Hepatic stellate cell (primary cell): ENCODE results near the gene MIEF1.

Source experiments
- DNase-seq: peaks from one replicate; pipeline ENCODE4 v3.0.0; 2011; ENCODE audit warnings: low spot score

MIEF1 gene

GRCh38 chr22:39470451-39471291, 31.4 kb upstream of the MIEF1 start:
- DNase-seq, result no peak

DNA sequence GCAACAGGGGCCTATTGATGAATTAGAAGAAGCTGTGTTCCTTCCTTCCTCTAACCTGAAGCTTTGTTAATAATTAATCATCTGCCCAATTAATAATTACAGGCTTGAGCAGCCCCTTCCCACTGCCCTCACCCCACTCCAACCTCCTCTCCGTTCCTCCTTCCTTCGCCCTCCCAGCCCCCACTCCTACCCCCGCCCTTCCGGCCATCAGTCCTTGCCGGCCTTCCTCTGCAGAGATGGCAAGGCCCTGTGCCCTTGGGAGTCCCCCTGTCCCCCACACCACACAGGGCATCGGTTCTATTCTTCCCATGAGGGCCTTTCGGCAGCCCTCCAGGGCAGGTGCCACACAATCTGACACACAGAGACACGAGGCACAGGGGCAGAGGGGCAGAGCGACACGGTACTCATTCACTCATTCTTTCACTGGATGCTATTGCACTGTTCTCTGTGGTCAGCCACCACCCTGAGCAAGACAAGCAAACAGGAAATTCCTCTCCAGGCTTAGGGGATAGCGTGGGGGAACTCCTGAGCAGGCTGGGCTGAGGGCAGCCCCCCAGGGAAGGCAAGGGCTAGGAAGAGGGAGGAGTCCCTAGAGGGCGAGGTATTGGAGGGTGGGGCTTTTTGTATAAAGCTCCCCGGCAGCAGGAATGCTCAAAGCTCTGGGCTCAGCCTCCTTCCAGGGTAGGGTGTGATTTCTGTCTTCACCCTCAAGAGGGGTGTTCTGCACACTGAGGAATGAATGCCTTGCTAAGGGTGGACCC, 30.5 kb upstream of the MIEF1 start:
- DNase-seq, result peak; percentile 93

- DNase-seq, result no peak
Measured at GRCh38 chr22:39472570-39473556, 29.2 kb upstream of the MIEF1 start.

- DNase-seq, result no peak
Measured at GRCh38 chr22:39473851-39474250, 28.2 kb upstream of the MIEF1 start.

DNA sequence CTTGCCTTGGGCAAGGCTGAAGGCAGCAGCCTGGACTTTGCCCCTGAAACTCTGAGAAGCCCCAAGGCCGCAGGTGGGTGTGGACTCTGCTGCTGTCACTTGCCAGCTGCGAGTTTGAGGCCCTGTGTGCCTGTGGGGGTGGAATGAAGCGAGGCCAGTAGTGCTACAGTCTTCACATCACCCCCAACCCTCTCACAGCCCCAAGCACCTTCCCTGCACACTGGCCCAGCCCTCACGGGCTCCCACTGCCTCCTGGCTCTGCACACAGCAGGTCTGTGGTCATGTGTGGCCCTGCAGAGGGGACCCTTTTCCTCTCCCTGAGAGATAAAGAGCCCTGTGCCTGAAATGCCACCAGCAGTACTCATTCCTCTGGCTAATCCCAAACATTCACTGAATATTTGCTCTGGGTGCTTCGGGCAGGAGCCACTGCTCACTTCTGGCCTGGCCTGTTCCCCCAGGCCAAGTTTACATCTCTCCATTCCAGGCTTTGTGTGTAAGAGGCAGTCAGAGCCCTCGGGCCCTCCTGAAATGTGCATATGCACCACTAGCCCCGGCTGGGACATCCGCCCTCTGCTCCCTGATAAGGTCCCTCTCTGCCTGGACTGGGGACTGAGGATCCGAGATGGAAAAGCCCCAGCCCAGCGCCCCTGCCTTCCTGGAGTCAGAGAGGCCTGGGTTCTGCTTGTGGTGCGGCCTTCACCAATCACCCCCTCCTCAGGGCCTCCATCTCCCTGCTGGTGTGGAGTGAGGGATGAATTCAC, 27.6 kb upstream of the MIEF1 start:
- DNase-seq, result peak; percentile 73

GRCh38 chr22:39475337-39475736, 26.8 kb upstream of the MIEF1 start:
- DNase-seq, result no peak

DNA sequence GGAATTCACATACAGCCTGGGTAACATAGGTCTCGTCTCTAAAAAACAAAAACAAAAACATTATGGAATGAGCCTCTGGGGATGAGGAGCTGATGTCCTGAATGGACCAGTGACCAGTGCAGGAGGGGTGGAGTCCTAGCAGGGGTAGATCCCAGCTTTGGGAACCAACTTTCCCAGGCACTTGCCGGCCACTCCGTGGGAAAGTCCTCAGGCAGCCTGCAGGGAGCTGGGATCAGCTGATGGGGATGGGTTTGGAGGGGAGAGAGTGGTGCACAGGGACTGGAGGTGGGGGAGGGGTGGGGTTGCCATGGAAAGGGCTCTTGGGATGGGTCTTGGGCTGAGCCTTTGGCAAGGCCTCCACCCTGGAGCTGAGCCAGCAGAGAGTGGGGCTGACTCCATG, 26.2 kb upstream of the MIEF1 start:
- no peak for DNase-seq

GRCh38 chr22:39476664-39477063, 25.4 kb upstream of the MIEF1 start:
- DNase-seq, result no peak

GRCh38 chr22:39477542-39477941, 24.5 kb upstream of the MIEF1 start:
- DNase-seq, result no peak

DNA sequence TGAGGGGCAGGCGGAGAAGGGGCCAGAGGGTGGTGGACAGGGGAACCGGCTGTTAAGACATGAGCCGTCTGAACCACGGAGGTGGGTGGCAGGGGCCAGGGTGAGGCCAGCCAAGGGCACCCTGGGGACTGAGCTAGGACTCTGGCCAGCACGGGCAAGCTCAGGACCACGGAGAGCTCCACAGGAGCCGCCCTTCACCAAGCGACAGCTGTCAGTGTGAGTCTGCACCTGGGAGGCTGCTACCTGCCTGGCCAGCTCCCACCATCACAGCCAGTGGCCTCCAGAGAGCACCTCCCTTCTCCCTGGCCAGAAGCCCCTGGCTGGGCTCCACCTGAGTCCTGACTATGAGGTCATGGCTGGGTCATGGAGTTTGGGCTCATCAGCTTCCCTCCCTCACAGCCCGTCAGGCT, 23.6 kb upstream of the MIEF1 start:
- DNase-seq, result no peak

DNA sequence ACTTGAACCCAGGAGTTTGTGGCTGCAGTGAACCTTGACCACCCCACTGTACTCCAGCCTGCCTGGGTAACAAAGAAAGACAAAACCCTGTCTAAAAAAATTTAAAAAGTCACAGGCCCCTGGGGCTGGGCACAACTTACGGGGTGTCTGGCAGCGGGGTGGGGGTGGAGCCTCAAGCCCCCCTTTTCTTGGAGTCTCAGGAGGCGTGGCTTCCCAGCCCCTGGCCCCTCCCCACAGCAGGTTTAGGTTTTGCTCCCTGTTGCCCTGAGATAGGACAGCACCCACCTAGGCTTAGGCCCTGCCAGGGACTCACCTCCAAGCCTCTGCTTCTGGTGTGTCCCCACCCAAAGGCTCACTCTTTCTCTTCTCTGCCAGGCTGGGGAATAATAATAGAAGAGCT, 22.8 kb upstream of the MIEF1 start:
- no peak for DNase-seq

DNA sequence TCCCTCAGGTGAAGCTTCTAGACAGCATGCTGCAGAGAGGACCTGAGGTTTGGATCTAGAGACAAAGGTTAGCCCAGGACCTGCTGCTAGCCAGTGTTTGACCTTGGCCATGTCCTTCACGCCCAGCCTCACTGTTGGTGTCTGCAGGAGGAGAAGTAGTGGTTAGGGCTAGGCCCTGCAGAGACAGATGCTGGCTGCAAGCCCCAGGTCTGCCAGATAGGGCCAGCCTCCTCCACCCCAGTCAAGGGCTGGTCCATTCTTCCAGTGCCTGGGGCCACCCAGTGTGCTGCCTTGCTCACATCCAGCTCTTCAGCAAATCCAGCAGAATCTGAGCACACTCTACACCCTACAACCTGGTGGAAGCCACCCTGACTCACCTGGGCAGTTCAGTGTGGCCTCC, 21.5 kb upstream of the MIEF1 start:
- no peak for DNase-seq

DNA sequence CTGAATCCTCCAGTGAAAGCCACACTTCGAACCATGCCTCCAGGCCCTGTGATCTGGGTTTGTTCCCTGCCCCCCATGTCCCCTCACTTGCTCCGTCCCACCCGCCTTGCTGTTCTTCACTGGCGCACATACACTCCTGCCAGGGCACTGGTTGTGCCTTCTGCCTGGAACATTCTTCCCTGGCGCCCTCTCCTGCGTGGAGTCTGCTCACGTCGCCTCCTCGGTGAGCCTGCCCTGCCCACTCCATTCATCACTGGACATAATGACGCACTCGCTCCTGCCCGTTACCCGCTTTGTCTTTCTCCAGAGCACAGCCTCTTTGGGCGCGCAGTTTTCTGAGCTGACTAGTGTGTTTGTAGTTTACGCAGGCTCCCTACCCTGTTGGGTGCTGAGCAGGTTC, 21.0 kb upstream of the MIEF1 start:
- no peak for DNase-seq

DNA sequence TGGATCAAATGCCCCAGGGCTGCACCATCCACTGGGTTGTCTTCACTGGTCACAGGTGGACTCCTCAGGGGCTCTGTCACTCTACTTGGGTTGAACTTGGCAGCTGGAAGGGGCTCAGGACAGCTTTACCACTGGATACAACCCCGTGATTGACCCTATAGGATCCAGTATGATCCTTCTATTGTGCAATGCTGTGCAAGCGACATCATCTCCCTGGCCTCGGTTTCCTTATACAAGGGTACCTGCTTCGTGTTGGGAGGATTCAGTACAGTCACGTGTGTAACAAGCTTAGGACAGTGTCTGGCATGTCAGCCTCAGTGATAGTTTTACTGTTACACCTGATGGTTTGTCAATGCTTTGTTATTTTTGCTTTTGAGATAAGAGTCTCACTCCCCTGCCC, 20.5 kb upstream of the MIEF1 start:
- no peak for DNase-seq

DNA sequence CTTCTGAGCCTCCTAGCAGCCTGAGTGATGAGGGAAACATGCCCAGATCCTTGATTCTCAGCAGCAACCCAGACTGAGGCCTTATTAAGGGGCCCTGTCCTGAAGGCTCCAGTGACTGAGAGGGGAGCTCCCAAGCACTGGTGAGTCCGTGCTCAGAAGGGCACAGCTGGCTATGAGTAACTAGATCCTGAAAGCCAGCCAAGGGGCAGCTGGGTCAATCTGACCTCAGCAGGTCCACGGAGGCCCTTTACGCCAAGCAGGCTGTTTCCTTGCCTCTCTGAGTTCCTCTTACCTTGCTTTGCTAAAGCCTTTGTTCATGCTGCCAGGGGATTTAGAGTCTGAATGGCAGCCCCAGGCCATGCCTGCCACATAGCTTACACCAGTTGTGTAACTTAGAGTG, 19.3 kb upstream of the MIEF1 start:
- no peak for DNase-seq

DNA sequence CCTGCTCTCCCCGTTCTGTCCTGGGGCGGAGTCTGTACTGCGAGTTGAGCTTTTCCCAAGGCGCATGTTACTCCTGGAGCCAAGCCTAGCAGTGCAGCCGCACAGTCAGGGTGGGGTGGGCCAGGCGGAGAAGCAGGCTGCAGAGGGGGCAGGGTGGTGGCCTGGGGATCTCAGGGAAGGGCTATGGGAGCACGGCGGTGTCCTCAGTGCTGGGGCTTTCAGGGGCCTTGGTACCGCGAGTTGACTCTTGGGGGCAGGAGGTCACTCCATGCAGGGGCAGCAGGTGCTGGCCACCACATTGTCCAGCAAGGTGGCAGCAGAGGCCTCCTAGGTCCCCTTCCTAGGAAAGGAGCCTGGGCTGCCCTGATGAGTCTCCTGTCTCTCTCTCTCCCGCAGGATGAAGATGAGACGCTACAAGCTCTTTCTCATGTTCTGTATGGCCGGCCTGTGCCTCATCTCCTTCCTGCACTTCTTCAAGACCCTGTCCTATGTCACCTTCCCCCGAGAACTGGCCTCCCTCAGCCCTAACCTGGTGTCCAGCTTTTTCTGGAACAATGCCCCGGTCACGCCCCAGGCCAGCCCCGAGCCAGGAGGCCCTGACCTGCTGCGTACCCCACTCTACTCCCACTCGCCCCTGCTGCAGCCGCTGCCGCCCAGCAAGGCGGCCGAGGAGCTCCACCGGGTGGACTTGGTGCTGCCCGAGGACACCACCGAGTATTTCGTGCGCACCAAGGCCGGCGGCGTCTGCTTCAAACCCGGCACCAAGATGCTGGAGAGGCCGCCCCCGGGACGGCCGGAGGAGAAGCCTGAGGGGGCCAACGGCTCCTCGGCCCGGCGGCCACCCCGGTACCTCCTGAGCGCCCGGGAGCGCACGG, 14.9 kb upstream of the MIEF1 start:
- no peak for DNase-seq

- no peak for DNase-seq
Measured at GRCh38 chr22:39487826-39488520, 14.1 kb upstream of the MIEF1 start.

- DNase-seq, result no peak
Measured at GRCh38 chr22:39488563-39489083, 13.5 kb upstream of the MIEF1 start.
